RWPE2 (cell line): ENCODE data around the gene BEND5.

Source experiments
- ATAC-seq: fragments of 200-7000 bp; cut with Tn5 transposase; 3 replicates; pipeline ENCODE4 v1.9.1; 2021; ENCODE audit warnings: low read depth
- DNase-seq: peaks from one replicate; pipeline ENCODE4 v3.0.0-alpha.2; 2020; ENCODE audit warnings: low spot score
- H3K27ac ChIP-seq: fragments of 450-650 bp; 2 replicates; pipeline ENCODE4 v1.5.1; 2017; ENCODE audit warnings: mild to moderate bottlenecking; ENCODE audit not compliant: poor library complexity, severe bottlenecking
- H3K27me3 ChIP-seq: fragments of 250-450 bp; sonication (Bioruptor Pico); 2 replicates; pipeline ENCODE4 v1.5.1; 2021; ENCODE audit warnings: mild to moderate bottlenecking, moderate library complexity; ENCODE audit not compliant: insufficient read depth, poor library complexity, severe bottlenecking
- H3K36me3 ChIP-seq: fragments of 250-450 bp; sonication (Bioruptor Pico); 2 replicates; pipeline ENCODE4 v1.5.1; 2020; ENCODE audit warnings: low read depth, mild to moderate bottlenecking, moderate library complexity
- H3K4me1 ChIP-seq: fragments of 250-450 bp; sonication (Bioruptor Pico); 2 replicates; pipeline ENCODE4 v1.5.1; 2021; ENCODE audit warnings: mild to moderate bottlenecking, moderate library complexity; ENCODE audit not compliant: insufficient read depth, poor library complexity, severe bottlenecking
- H3K4me3 ChIP-seq: fragments of 250-450 bp; sonication (Bioruptor Pico); 2 replicates; pipeline ENCODE4 v1.5.1; 2021; ENCODE audit warnings: mild to moderate bottlenecking, moderate library complexity; ENCODE audit not compliant: severe bottlenecking
- H3K9me3 ChIP-seq: fragments of 250-450 bp; sonication (Bioruptor Pico); 2 replicates; pipeline ENCODE4 v1.5.1; 2021; ENCODE audit warnings: mild to moderate bottlenecking, moderate library complexity; ENCODE audit not compliant: severe bottlenecking
- CTCF ChIP-seq: fragments of 450-650 bp; IDR thresholded peaks from one replicate; pipeline ENCODE4 v1.5.1; 2017; ENCODE audit warnings: mild to moderate bottlenecking, moderate library complexity; ENCODE audit not compliant: poor library complexity, severe bottlenecking

Gene BEND5

GRCh38 chr1:48718705-48719104, 58.0 kb downstream of the BEND5 start:
- DNase-seq, result no peak
- no peak for TF ChIP-seq CTCF
- H3K9me3 ChIP-seq, result no peaks in the 10 kb centered on the region
- no peaks in the 10 kb centered on the region for H3K27me3 ChIP-seq
- no peaks in the 10 kb centered on the region for H3K36me3 ChIP-seq
- H3K27ac ChIP-seq, result no peak overlapping the region
- no peak for ATAC-seq
- no peak overlapping the region for H3K4me3 ChIP-seq
- H3K4me1 ChIP-seq, result no peaks in the 10 kb centered on the region

GRCh38 chr1:48718116-48718630, 58.5 kb downstream of the BEND5 start:
- H3K27ac ChIP-seq, result no peak overlapping the region
- no peak for ATAC-seq
- H3K4me1 ChIP-seq, result no peaks in the 10 kb centered on the region
- no peak overlapping the region for H3K4me3 ChIP-seq
- H3K27me3 ChIP-seq, result no peaks in the 10 kb centered on the region
- TF ChIP-seq CTCF, result no peak
- no peaks in the 10 kb centered on the region for H3K36me3 ChIP-seq
- no peaks in the 10 kb centered on the region for H3K9me3 ChIP-seq
- no peak for DNase-seq

GRCh38 chr1:48717082-48717481, 59.6 kb downstream of the BEND5 start:
- no peaks in the 10 kb centered on the region for H3K9me3 ChIP-seq
- H3K27me3 ChIP-seq, result no peaks in the 10 kb centered on the region
- no peak overlapping the region for H3K4me3 ChIP-seq
- no peak for TF ChIP-seq CTCF
- H3K4me1 ChIP-seq, result no peaks in the 10 kb centered on the region
- no peak overlapping the region for H3K27ac ChIP-seq
- no peaks in the 10 kb centered on the region for H3K36me3 ChIP-seq
- DNase-seq (no peak), ATAC-seq (no peak)

- H3K9me3 ChIP-seq, result no peaks in the 10 kb centered on the region
- DNase-seq (no peak), ATAC-seq (no peak)
- no peaks in the 10 kb centered on the region for H3K36me3 ChIP-seq
- no peak for TF ChIP-seq CTCF
- H3K4me3 ChIP-seq, result no peak overlapping the region
- no peak overlapping the region for H3K27ac ChIP-seq
- no peaks in the 10 kb centered on the region for H3K27me3 ChIP-seq
- no peaks in the 10 kb centered on the region for H3K4me1 ChIP-seq
These were observed 60.8 kb downstream of the BEND5 start for GRCh38 chr1:48715921-48716320.

- DNase-seq, result no peak
- ATAC-seq, result no peak
- H3K36me3 ChIP-seq, result no peaks in the 10 kb centered on the region
- no peak overlapping the region for H3K27ac ChIP-seq
- H3K27me3 ChIP-seq, result no peaks in the 10 kb centered on the region
- no peak overlapping the region for H3K4me3 ChIP-seq
- no peaks in the 10 kb centered on the region for H3K9me3 ChIP-seq
- no peak for TF ChIP-seq CTCF
- H3K4me1 ChIP-seq, result no peaks in the 10 kb centered on the region
These were observed 65.8 kb downstream of the BEND5 start for GRCh38 chr1:48710915-48711314.
